Measurements from ENCODE around the gene TMEM161A. TPM values are rescaled to one million over a fixed set of nuclear protein-coding genes. Genes with fewer than 3 reads are reported as not detected.
A peak's percentile ranks its signal among the peaks of the same experiment; 100 is the strongest.
"Not testable (repeated sequence)": the region's sequence is repeated elsewhere in the genome, so short reads cannot be mapped to it uniquely, and the experiment has no call there.

The TMEM161A gene
- total RNA-seq, 2 donors from 2014 or later: 16.8 to 22.2 TPM

DNA sequence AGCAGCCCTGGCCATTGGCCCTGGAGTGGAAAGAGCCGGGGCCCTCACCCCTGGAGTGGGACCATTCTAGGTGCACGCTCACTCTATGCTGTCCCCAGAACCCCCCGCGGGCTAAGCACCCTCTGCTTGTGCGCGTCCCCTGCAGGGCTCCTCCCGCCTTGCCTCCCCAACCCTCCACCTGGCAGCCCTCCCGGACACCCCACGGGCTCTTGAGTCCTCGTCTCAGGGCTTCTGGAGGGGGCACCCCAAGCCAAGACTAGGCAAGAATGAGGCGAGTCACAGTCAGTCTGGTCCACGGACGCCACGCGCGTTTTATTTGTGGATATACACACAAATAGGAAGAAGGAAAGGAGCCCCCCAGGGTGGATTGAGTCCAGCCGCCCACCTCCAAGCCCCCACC lies 7.0 kb upstream of the TMEM161A start:
- no peak for TF ChIP-seq CTCF (IDR thresholded peaks at IDR 0.05)
- H3K36me3 ChIP-seq: no peaks in the 10 kb centered on the region
- H3K27me3 ChIP-seq: no peaks in the 10 kb centered on the region
- H3K9me3 ChIP-seq: no peaks in the 10 kb centered on the region
- H3K4me1 ChIP-seq: peaks cover 0 to 6% of the 10 kb centered on the region in 2 donors
- no peak for DNase-seq (ENCODE audit: low spot score)
- no peak overlapping the region for H3K4me3 ChIP-seq
- H3K27ac ChIP-seq: no peak overlapping the region

DNA sequence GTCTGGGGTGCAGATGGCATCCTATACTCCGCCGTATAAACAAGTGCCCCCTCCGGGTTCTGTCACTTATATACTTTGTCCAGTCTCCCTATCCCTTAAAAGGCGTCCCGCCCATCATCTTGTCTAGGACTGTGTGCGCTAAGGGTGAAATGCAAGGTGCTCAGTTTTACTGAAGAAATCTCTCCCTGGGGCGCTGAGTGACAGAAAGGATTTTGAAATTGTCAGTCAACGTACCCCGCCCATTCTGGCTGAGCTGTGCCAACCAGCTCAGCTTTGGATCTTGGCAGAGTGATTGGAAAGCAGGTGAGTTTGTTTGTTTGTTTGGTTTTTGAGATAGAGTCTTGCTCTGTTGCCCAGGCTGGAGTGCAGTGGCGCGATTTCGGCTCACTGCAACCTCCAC lies 4.1 kb upstream of the TMEM161A start:
- no peak for DNase-seq (ENCODE audit: low spot score)
- no peaks in the 10 kb centered on the region for H3K27me3 ChIP-seq
- no peaks in the 10 kb centered on the region for H3K36me3 ChIP-seq
- H3K9me3 ChIP-seq: no peaks in the 10 kb centered on the region
- no peak overlapping the region for H3K4me3 ChIP-seq
- H3K27ac ChIP-seq: no peak overlapping the region
- TF ChIP-seq CTCF (IDR thresholded peaks at IDR 0.05): no peak
- H3K4me1 ChIP-seq: peaks cover 0 to 12% of the 10 kb centered on the region in 2 donors

- no peaks in the 10 kb centered on the region for H3K27me3 ChIP-seq
- TF ChIP-seq CTCF (IDR thresholded peaks at IDR 0.05): no peak
Observed at GRCh38 chr19:19140476-19140875, 2.2 kb upstream of the TMEM161A start.

GRCh38 chr19:19139876-19140229 lies 1.6 kb upstream of the TMEM161A start:
- Histone ChIP-seq H3K36me3 (no peaks in the 10 kb centered on the region), H3K9me3 (no peaks in the 10 kb centered on the region), H3K4me1 (peaks cover 0 to 16% of the 10 kb centered on the region in 2 donors), H3K4me3 (no peak overlapping the region), H3K27me3 (no peaks in the 10 kb centered on the region), H3K27ac (no peak overlapping the region)
- TF ChIP-seq CTCF (IDR thresholded peaks at IDR 0.05): peak in 1 of 2 donors; percentile 7
- no peak for DNase-seq (ENCODE audit: low spot score)

More at GRCh38 chr19:19140476-19140875, 2.2 kb upstream of the TMEM161A start:
- Histone ChIP-seq H3K27ac (no peak overlapping the region), H3K36me3 (no peaks in the 10 kb centered on the region), H3K4me3 (no peak overlapping the region), H3K9me3 (no peaks in the 10 kb centered on the region), H3K4me1 (peaks cover 0 to 13% of the 10 kb centered on the region in 2 donors)
- no peak for DNase-seq (ENCODE audit: low spot score)

GRCh38 chr19:19137556-19138108 lies 646 bp downstream of the TMEM161A start:
- DNase-seq (ENCODE audit: low spot score): no peak
- H3K4me3 ChIP-seq: peak overlapping the region; percentile 74 to 75
- H3K27ac ChIP-seq: peak overlapping the region; percentile 66 to 85

GRCh38 chr19:19135713-19136112 lies 2.6 kb downstream of the TMEM161A start:
- not testable (repeated sequence) for H3K4me3 ChIP-seq; H3K9me3 ChIP-seq; H3K36me3 ChIP-seq; DNase-seq (ENCODE audit: low spot score); H3K27me3 ChIP-seq
- Histone ChIP-seq H3K27ac (peak overlapping the region in 1 of 2 donors; percentile 53), H3K4me1 (peaks cover 0 to 23% of the 10 kb centered on the region in 2 donors)

More at GRCh38 chr19:19137556-19138108, 646 bp downstream of the TMEM161A start:
- no peak for TF ChIP-seq CTCF (IDR thresholded peaks at IDR 0.05)
- Histone ChIP-seq H3K36me3 (no peaks in the 10 kb centered on the region), H3K4me1 (peaks cover 0 to 23% of the 10 kb centered on the region in 2 donors), H3K9me3 (no peaks in the 10 kb centered on the region), H3K27me3 (no peaks in the 10 kb centered on the region)

Measured in right atrium auricular region (tissue), 2 donors.